Medulla oblongata (tissue), 1 donor: ENCODE data around the gene OLFML2B.

Source experiments
- DNase-seq: peaks from one replicate; pipeline ENCODE4 v3.0.0-alpha.2; 2015; ENCODE audit errors: extremely low spot score

Gene OLFML2B

DNA sequence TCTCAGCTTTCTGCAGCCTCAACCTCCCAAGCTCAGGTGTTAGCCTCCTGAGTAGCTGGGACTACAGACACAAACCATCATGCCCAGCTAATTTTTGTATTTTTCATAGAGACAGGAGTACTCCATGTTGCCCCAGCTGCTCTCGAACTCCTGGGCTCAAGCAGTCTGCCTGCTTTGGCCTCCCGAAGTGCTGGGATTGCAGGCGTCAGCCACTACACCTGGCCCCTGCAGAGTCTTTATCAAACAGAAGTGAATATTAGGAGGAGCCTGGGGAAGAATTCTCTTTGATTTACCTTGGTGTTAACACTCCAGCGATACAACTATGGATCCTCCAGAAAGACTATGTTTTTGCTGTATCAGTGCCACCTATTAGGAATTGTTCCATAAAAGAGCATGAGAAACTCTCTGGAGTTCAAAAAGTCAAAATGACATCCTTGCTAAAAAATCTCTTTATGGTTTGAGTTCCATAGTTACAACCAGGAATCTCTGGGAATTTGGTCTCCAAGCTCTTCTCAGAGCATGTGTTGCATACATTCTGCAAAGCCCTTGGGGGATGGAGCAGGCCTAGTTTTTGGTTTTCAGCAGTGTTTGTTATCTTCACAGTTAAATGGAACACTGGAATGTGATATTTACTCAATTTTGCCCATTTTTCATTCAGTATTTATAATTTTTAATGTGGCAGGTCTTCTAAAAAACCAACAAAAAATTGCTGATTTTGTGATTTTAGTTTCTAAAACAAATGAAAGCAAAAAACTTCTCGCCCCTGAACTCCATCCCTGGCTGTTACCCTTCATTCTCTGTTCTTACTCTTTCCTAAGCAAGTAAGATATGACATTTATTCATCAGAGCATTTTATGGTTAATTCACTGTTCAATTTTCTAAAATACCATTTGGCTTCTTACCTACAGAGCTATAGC lies 77.3 kb downstream of the OLFML2B start:
- DNase-seq = no peak

- no peak for DNase-seq
Observed at GRCh38 chr1:161945306-161946060, 78.2 kb downstream of the OLFML2B start.

DNA sequence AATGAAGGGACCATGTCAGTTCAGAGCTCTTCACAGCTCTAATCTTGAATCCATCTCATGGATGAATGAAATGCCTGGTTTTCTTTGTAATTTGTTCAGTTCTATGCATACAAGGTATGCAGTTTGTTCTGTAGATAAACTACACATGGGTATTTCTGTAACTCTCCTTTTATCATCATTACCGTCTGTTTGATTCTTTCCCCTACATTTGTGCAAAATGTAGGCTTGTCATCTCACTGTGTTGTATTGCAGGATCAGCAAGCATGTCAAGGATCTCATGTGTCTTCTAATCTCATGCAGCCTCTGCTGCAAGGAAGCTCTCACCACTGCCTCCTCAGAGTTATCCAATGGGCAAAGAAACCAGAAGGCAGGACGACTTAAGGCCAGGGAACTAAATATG lies 79.3 kb downstream of the OLFML2B start:
- DNase-seq = no peak

- no peak for DNase-seq
Observed at GRCh38 chr1:161943737-161944136, 79.9 kb downstream of the OLFML2B start.

DNA sequence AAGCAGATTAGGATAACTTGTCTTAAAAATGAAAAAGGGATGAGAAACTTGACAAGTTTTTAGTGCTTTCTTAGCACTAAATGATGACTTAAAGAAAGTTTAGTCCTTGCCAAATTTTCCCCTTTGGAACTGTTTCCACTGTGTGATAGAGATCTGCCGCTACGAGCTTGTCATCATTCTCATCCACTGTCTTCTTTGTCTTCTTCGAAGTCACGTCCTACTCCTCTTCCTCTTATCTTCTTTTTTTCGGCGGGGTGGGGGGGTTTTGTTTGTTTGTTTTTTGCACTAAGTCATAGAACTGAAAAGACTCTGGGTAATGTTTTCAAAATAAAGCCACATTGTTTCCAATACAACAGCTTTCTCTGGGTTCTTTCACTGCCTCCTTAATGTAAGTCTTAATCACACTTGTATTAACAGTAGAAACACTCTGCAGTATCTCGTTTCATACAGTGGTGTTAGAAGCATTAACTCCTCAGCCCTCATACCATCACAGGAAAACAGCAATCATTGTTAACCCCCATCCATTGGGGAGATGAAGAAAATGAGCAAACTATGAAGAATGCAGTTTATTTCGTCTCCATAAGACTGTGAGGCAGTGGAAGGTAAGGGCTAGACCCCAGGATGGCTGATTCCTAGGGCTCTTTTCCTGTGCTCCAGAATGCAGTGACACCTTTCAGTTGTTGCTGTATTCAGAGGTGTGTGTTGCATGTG lies 81.8 kb downstream of the OLFML2B start:
- no peak for DNase-seq

DNA sequence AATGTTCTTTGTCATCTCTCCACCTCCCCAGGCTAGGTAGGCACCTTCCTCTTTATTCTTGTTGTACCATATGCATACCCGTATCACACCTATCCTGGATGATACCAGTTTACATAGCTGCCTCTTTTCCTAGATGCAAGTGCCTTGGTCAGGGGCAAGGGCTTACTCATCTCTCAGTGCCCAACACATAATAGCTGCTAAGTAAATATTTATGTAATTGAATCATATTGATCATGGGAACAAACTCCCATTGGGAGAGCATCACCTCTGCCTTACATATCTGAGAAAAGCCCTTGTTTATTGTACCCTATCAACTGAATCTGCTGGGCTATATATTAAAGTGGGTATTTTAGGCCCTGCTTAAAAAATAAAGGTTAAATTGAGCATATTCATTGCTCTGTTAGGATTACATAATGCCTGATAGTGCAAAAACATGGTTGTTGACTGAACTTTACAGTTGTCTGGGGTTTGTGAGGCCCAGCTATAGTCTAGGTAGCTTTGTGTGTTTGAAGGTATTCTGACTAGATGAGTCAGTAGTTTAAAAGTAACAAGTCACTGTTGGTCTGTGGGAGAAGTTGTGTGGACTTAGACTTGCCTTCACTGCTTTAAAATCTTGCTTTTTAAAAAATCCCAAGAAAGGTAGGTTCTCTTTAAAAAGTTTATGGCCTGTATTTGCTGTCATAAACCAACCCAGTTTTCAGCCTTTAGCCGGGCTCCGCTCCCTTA lies 82.6 kb downstream of the OLFML2B start:
- no peak for DNase-seq

DNA sequence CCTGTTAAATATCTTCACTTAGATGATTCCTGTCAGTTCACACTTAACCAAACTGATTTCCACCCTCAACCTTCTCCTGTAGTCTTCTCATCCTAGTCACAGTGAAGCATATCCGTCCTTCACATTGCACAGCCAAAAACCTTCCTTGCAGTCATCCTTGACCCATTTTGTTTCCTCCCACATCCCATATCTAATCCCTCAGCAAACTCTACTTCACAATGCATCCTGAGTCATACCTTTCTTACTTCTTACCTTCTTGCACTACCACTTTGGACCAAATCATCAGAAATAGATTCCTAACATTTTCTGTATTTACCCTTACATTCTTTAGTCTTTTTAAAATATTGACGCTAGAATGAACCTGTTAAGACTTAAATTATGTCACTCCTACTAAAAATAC lies 86.9 kb downstream of the OLFML2B start:
- no peak for DNase-seq

GRCh38 chr1:161935264-161935663 lies 88.4 kb downstream of the OLFML2B start:
- DNase-seq = no peak

- no peak for DNase-seq
Observed at GRCh38 chr1:161933592-161934588, 89.8 kb downstream of the OLFML2B start.
